HG02981 (cell line): ENCODE results near the gene ZBTB7A.
"Not testable (repeated sequence)": the region's sequence is repeated elsewhere in the genome, so short reads cannot be mapped to it uniquely, and the experiment has no call there.

ENCODE experiments used
- ATAC-seq: cut with Tn5 transposase; IDR thresholded peaks from one replicate; pipeline ENCODE4 v1.9.1; 2021; ENCODE audit warnings: mild to moderate bottlenecking, moderate library complexity; ENCODE audit not compliant: unreplicated experiment

ZBTB7A gene

DNA sequence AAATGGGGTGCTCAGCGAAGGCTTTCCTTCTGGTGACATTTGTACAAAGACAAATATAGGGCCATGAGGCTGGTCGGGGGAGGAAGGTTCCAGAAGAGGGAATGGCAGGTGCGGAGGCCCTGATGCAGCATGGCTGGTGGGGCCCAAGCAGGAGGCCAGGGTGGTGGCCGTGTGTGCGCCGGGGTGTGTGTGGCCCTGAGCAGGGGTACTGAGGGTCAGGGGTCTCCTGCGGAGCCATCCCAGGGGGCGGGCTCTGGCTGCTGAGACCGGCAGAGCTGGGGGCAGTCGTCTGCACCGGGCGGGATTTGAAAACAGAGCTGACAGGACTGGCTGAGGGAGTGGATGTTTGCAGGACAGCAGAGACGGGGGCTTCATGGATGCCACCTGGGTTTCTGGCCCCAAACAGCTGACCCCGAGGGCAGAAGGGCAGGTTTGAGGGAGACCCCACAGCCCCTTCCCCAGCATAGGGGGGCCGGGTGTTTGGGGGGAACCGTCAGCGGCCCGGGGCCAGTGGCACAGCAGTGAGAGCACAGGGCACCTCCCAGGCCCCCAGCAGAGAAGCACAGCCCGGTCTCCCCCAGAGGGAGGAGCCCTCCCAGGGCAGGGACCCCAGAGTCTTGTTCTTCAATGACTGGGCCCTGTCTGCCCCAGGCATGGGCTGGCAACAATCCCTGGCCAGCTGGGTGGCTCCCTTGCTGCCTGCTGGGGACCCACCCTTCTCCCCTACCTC, 47.8 kb downstream of the ZBTB7A start:
- no peak for ATAC-seq

DNA sequence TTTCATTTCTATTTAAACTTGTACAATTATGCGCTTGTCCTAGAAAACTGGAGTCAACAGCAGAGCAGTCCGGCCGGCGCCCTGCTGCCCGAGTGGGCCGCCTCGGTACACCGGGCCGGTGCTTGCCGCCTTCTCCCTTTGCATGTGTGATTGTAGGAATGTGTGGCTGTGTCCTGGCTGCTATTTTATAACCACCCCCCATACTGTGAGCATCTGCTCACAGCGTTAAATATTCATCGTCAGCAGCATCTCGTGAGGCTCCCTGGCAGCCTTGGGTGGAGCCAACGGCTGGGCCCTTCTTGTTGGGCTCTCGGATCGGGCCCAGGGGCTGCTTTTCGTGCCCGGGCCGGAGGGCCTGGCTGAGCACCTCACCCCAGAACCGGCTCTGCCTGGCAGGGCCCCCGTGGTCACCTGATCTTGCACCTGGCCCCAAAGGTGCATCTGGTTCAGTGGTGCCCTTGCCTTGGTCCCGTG, 48.5 kb downstream of the ZBTB7A start:
- ATAC-seq, result no peak

DNA sequence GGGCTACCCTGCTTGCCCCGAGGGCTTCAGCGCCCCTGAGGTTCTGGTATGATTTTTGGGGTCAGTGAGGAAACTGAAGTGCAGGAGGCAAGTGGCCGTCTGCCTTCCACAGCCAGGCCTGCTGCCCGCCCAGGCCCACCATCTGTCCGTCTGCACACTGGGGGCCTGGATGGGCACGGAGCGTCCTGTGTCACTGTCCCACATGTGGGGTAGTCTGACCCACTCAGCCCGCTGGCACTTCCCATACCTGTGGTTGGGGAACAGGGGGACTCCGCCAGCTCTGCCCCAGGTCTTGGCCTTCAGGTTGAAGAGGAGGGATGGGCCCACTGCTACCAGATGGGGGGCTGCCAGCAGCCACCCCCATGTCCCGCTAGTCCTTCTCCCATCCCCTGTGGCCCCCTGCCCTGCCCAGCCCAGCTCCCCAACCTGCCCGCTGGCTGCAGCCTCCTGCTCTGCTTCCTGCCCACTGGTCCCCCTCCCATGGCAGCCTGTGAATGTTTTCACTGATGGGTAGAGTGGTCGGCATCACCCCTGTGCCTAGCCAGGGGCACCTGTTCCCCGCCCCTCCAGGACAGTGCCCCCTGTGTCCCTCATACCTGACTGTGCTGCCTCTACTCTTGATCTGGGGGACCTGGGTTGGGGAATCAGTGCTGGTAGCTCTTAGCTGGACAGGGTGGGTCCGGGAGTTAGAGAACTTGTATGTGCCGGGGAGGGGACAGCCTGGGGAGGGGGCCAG, 49.6 kb downstream of the ZBTB7A start:
- no peak for ATAC-seq

DNA sequence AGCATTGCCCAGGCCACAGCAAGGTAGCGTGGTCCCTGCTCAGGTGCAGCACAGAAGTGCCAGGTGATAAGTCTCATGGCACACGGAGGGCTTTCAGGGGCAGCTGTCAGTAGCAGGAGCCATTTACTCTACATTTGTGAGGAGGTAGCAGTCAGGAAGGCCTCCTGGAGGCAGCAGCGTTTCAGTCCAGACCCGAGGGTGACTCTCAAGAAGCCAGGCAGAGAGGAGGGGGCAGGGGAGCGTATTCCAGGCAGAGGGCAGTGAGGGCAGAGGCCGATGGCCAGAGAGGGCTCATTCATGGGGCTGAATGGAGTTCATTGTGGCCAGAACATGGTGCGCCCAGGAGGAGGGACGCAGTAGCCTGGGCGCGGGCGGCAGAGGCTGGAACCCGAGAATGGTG, 50.2 kb downstream of the ZBTB7A start:
- ATAC-seq, result no peak

DNA sequence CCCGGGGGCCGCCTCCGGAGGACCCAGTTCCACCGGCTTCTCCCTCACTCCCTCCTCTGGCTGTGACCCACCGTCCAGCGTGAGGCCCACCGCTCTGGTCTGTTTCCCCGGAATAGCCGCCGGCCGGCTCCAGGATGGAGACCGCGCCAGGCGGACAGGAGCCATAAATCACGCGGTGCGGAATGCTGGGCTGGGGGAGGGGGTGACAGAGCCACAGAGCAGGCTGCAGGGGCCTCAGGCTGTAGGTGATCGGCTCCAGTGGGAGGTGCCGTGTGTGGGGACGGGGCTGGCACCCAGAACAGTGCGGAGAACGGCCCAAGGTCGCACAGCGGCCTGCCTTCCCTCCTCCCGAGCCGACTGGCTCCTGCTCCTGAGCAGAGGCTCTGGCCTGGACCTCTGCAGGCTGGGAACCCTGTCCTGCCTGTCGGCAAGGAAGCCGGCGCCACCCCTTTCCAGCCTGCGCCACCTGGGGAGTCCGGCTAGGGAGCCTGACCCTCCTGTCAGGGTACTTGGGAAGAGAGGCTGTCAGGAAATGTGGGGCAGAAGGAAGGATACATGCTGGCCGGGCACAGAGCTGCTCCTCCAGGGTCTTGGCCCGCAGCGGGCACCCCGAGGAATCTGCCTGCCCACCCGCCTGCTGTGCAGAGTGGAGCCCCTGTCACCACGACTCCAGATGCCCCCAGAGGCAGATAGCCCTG, 50.8 kb downstream of the ZBTB7A start:
- ATAC-seq, result no peak

DNA sequence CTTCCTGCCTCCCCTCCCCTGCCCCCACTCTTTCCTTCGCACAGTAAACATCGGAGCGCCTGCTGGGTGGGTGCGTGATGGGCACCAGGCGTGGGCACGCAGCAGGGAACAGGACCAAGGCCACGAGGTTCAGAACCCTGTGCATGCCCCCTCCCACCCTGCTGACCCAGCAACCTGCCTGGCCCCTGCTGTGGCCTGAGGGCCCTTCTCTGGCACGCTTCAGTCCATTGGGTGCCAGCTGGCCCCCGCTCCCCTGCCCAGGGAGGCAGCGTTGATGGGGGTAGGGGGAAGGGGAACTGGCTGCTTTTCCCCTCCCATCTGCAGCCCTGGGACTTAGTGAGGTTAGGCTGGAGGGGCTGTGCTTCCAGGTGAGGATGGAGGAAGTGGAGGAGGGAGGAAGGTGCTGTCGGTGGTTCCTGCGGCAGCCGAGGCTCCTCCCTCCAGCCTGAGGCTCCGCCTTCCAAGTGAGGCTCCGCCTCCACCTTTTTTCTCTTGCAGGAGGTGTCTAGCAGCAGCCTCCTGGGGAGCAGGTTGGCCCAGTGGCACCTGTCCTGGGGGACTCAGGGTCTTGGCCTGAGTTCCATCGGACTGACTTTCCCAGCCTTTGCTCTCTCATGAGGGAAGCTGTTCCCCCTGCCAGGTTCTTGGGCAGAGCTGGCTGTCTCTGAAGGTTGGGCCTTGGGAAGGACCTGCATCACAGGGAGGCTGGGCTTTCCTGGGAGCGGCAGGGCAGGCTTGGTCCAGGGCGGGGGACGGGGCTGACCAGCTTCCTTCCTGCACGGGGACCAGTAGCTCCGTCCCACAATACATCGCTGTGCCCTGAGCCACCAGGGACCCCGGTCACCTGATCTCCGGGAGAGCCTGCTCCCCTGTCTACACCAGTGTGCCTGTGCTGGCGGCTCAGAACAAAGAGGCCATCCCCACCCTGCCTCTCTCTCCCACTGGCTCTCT, 51.9 kb downstream of the ZBTB7A start:
- no peak for ATAC-seq

DNA sequence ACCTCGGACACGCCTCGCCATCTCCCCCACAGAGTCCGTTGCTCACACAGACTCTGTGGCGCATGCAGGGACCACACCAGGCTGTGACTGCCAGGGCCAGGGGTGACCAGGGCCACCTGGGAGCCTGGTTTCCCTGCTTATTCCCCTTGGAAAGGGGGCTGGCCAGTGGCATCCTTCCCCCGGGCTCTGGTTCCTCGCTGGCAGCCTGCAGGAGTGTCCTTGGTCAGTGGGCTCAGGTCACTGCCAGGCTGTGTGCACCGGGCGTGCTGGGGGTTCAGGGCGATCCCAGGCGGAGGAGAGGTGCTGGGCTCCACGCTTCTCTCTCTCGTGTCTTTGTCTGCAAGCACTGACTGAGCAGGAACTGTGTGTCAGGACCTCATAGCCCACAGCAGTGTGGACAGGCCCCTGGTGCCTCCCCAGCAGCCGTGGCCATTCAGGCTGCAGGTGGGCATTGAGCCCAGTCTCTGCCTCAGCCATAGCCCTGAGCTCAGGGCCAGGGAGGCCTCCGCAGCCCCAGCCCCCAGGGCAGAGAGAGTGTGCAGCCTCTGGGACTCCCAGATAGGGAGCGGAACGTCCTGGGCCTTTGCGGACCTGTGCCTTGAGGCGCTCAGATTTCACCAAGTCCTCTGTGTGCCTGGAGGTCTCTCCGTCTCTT, 52.7 kb downstream of the ZBTB7A start:
- no peak for ATAC-seq

DNA sequence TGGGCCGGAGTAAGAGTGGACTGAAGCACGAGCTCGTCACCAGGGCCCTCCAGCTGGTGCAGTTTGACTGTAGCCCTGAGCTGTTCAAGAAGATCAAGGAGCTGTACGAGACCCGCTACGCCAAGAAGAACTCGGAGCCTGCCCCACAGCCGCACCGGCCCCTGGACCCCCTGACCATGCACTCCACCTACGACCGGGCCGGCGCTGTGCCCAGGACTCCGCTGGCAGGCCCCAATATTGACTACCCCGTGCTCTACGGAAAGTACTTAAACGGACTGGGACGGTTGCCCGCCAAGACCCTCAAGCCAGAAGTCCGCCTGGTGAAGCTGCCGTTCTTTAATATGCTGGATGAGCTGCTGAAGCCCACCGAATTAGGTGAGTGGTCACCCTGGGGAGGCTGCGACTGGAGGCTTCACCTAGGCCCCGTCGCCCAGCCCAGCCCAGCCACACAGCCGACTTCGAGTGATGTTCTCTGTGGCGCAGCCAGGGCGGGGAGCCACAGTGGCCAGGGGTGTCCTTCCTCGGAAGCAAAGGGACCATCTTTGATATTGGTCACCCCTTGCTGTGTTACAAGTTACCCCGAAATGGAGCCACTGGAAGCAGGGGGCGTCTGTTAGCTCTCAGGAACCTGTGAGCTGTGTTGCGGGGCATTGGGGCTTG, 53.6 kb downstream of the ZBTB7A start:
- ATAC-seq, result no peak

DNA sequence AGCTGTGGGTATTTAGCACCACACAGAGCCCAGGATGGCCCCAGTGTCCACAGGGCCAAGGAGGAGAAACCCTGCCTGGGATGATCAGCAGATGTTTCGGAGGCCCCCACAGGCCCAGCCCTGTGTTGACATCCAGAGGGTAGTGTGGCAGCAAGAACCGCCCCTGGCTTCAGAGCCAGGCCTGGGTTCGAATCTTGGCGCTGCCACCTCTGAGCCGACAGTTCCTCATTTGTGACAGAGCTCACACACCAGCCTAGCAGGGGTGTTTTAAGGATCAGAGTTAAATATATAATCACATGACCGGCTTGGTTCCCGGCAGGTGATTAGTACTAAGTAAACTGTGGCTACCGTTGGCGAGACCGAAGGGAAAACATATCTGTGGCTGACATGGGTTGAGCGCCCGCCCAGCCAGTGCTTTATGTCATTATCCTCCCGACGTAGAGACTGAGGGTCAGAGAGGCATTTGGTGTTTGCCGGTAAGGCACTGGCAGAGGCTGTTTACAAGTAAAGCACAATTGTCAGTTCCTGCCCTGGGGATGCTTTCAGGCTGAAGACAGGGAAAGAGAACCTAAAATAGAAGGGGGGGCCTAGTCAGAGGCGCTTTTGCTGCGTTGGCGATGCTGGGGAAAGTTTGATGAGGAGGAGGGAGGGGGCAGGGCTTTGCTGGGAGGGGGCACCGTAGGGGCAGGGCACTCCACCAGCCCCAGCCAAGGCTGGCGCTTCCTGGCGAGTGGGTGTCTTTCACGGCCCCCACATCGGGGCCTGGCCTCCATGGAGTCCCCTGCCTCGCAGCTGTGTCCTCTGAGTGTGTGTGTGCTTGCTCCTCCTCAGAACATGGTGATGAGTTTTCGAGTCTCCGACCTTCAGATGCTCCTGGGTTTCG, 54.4 kb downstream of the ZBTB7A start:
- ATAC-seq, result no peak

DNA sequence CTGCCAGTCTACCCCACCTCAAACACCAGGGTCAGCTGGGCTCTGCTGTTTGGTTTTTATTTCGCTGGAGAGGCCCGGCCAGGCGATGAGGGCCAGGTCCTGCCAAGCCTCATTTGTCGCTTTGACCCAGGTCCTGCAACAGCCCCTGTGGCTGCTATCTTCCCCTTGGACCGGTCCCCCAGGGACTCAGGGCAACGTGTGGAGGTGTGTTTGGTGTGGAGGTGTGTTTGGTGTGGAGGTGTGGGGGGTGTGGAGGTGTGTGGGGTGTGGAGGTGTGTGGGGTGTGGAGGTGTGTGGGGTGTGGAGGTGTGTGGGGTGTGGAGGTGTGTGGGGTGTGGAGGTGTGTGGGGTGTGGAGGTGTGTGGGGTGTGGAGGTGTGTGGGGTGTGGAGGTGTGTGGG, 55.3 kb downstream of the ZBTB7A start:
- ATAC-seq, result not testable (repeated sequence)

DNA sequence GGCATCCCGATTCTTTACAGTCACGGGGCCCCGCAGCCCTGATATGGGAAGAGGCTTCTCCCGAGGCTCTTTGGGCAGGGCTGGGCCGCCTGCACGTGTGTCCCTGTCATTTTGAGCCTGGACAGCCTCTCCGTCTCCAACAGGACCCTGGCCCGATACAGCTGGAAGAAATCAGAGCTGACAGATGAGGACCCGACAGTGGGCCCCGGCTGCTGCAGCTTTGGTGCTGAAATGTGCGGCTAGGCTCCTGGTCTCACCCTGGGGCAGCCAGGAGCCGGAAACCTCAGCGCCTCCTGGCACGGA, 55.9 kb downstream of the ZBTB7A start:
- no peak for ATAC-seq

DNA sequence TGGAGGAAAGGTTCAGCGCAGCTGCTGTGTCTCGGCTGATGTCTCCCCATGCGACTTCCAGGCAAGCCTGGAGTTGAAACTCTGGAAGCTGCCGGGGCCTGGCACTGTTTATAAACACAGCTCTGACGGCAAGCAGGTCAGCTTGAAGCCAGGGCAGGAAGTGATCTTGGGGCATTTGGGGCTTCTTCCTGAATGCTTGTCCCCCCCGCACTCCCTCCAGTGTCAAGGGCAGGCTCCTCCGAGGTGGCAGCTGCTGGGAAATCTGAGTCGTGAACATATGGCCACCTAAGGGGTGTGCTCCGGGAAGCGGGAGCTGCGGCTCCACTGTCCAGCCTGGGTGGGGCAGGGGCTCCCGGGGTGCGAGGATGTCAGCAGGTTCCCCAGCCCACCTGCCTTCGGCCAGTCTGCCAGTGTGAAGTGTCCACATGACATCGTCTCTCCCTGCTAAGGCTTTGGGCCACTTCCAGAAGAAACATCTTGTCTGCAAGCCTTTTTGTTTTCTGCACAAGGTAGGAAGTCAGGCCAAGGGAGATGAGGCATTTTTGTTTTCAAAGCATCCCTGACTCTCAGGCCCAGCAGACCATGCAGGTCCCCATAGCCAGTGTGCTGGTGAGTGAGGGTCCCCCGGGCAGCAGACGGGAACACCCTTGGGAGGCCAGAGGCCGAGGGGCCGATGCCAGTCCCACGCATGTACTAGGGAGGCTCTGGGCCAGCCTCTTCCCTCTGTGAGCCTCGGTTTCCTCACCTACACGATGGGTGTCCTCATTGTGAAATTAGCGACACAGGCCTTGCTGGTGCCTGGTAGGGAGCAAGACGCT, 56.5 kb downstream of the ZBTB7A start:
- no peak for ATAC-seq

DNA sequence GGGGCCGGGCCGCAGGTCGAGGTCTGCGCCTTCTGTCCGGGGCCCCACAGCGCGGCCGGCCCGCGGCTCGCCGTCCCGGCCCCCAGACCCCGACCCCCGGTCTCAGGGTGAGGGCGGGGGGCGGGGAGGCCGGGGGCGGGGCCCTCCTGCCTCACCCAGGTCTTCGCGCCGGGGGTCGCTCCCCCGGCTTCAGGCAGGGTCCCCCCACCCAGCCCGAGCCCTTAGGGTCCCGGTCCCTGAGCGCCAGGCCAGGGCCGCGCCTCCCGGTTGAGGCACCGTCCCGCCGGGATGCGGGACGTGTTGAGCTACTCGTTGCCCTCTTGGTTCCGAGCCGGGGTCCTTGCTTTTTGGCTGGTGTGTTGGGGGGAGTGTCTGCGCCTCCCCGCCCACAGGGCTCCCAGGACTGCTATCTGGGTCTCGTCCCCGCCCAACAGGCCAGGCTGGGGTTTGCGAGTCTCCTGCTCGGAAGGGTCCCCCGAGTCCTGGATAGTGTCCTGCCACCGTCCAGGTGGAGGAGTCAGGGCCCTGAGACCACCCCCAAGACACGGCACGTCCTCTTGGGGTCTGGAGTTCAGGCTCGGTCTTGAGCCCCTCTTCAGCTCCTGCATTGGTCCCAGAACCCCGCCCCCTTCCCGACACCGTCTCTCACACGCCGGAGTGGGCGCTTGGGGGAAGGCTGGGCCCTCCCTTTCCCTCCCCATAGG, 58.7 kb downstream of the ZBTB7A start:
- ATAC-seq, result no peak

DNA sequence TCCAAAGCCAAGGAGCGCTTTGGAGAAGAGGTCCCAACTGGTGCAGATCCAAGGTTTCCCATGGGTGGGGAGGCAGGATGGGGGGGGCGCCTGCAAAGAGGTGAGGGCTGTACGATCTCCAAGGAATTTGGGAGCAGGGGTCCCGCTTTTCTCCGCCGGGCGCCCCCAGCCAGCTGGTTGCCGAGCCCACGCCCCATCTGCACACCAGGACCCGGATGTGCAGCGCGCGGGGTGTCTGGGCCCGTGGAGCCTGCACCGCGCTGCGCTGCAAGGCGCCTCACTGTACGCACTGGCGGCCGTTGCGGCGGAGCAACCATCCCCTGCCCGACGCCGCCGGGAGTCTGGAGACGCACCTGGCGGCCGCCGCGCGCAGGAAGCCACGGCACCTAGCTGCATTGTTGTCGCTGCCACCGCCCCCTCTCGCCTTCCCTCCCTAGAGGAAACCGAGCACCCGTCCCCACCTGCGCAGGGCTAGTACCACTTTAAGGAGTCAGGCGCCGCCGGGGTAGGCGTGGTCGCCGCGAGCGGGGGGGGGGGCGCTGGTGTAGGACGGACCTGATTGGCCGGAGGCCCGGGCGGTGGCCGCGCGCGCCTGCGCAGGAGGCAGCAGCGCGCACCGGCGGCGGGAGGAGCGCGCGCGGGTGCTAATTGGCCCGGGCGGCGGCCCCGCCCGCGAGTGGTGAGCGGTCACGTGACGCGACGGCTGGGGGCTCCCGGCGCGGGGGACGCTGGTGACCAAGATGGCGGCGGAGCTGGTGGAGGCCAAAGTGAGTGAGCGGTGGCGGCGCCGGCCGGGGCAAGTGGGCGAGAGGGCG, 59.5 kb downstream of the ZBTB7A start, which contains the start of gene PIAS4:
Gene PIAS4 (plus strand): TSS at position 716 of the 815 bp plus-strand sequence. CDS start 25 bp downstream, at position 741.
- peak; percentile 79 for ATAC-seq

DNA sequence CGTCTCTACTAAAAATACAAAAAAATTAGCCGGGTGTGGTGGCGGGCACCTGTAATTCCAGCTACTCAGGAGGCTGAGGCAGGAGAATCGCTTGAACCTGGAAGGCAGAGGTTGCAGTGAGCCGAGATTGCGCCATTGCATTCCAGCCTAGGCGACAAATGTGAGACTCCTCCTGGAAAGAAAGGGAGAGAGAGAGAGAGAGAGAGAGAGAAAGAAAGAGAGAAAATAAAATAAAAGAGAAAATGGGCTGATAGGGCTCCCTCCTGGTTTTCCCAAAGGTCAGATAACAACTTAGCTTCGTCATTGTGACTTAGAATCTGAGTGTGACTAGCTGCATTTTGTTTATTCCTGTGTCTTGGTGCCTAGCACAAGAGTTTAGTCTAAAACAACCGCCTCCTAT, 61.3 kb downstream of the ZBTB7A start:
- ATAC-seq, result not testable (repeated sequence)

DNA sequence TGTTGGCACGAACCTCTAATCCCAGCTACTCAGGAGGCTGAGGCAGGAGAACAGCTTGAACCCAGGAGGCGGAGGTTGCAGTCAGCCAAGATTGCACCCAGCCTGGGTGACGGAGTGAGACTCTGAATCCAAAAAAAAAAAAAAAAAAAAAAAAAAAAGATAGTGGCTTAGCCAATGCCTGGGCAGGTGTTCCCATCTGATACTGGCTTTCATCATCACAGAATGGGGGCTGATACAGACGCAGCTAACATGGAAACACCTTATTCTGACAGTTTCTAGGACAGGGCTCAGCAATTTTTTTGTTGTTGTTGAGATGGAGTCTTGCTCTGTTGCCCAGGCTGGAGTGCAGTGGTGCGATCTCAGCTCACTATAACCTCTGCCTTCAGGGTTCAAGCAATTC, 65.9 kb downstream of the ZBTB7A start:
- not testable (repeated sequence) for ATAC-seq
